ENCODE data around the gene TMEM218.

GRCh38 chr11:125090816-125091215 lies 20.6 kb downstream of the TMEM218 start:
- TF ChIP-seq EZH2 (IDR thresholded peaks at IDR 0.05; ENCODE audit: borderline replicate concordance, low read depth, low read length, severe bottlenecking) (no peak), CTCF (IDR thresholded peaks at IDR 0.05; ENCODE audit: borderline replicate concordance, extremely low read depth, low read length, poor library complexity, severe bottlenecking) (no peak)
